HG02571 (cell line): ENCODE data around the gene COX10.

Source experiments
- ATAC-seq: cut with Tn5 transposase; IDR thresholded peaks from one replicate; pipeline ENCODE4 v1.9.1; 2021; ENCODE audit warnings: mild to moderate bottlenecking, moderate library complexity; ENCODE audit not compliant: unreplicated experiment

Gene COX10

GRCh38 chr17:14245002-14245401, 175.7 kb downstream of the COX10 start:
- no peak for ATAC-seq

GRCh38 chr17:14245629-14246028, 176.3 kb downstream of the COX10 start:
- ATAC-seq, result no peak
